Measurements from ENCODE around the gene CRIP2. TPM values are rescaled to one million over a fixed set of nuclear protein-coding genes. Genes with fewer than 3 reads are reported as not detected.

Gene CRIP2
- total and polyA plus RNA-seq, 2 of the 13 experiments (the other 11 are each of a cell fraction or from before 2014, with no cell fraction given), result 31.6 to 37.9 TPM

GRCh38 chr14:105495990-105496830 lies 21.6 kb downstream of the CRIP2 start (continued):
- TF ChIP-seq CHD4 (IDR thresholded peaks at IDR 0.05; ENCODE audit: borderline replicate concordance, low read length), result no peak
- no peak for TF ChIP-seq ZBTB49 (CRISPR knock-in tag; IDR thresholded peaks at IDR 0.05; ENCODE audit: borderline replicate concordance)
- no peak; the same call in 1 of the 2 replicates for TF ChIP-seq ARNT2 (CRISPR knock-in tag; IDR thresholded peaks at IDR 0.05; ENCODE audit: low read depth)
- no peak for TF ChIP-seq SETDB1 (CRISPR knock-in tag; IDR thresholded peaks at IDR 0.05; ENCODE audit: borderline replicate concordance)
- TF ChIP-seq FOXP4 (CRISPR knock-in tag; IDR thresholded peaks at IDR 0.05), result peak; percentile 29; the same call in 1 of the 2 replicates
- TF ChIP-seq BORCS8-MEF2B (CRISPR knock-in tag; IDR thresholded peaks at IDR 0.05), result peak; percentile 76
- TF ChIP-seq ZNF724P (CRISPR knock-in tag; IDR thresholded peaks at IDR 0.05; ENCODE audit: borderline replicate concordance), result 0 out of 2 replicates have a peak, but pooled peaks have one; percentile 21
- TF ChIP-seq JDP2 (CRISPR knock-in tag; IDR thresholded peaks at IDR 0.05; ENCODE audit: borderline replicate concordance), result no peak
- no peak; the same call in 1 of the 2 replicates for TF ChIP-seq ZNF446 (CRISPR knock-in tag; IDR thresholded peaks at IDR 0.05)
- no peak for TF ChIP-seq BHLHE40 (IDR thresholded peaks at IDR 0.05; ENCODE audit: low read length)
- TF ChIP-seq ZSCAN12 (CRISPR knock-in tag; IDR thresholded peaks at IDR 0.05), result no peak
- no peak for TF ChIP-seq LRRFIP1 (CRISPR knock-in tag; conservative IDR thresholded peaks at IDR 0.05)
- TF ChIP-seq STAT6 (CRISPR knock-in tag; IDR thresholded peaks at IDR 0.05; ENCODE audit: borderline replicate concordance), result no peak
- no peak for TF ChIP-seq CERS6 (CRISPR knock-in tag; IDR thresholded peaks at IDR 0.05)
- TF ChIP-seq MEF2D (CRISPR knock-in tag; IDR thresholded peaks at IDR 0.05), result peak; percentile 27; the same call in 1 of the 2 replicates
- peak; percentile 95 for TF ChIP-seq SRSF1 (optimal IDR thresholded peaks at IDR 0.05; ENCODE audit: low read depth, low read length)
- TF ChIP-seq PRPF4 (IDR thresholded peaks at IDR 0.05; ENCODE audit: low read depth, low read length, poor library complexity, severe bottlenecking), result no peak
- no peak for TF ChIP-seq SSRP1 (CRISPR knock-in tag; IDR thresholded peaks at IDR 0.05)

Measured in HepG2 (cell line).